GM12878 (cell line): Measurements from ENCODE around the gene KRTAP4-8.
"Not testable (repeated sequence)": the region's sequence is repeated elsewhere in the genome, so short reads cannot be mapped to it uniquely, and the experiment has no call there.

ENCODE experiments used
- BRCA1 ChIP-seq: IDR thresholded peaks from 2 replicates; pipeline ENCODE4 v1.6.1; 2011; ENCODE audit warnings: low read depth, low read length, improper control_type of control experiment
- CHD4 ChIP-seq: fragments of 200-600 bp; sonication (generic); IDR thresholded peaks from 2 replicates; pipeline ENCODE4 v1.6.1; 2016; ENCODE audit warnings: mild to moderate bottlenecking
- CREB1 ChIP-seq: IDR thresholded peaks from 2 replicates; pipeline ENCODE4 v1.6.1; 2012; ENCODE audit warnings: low read depth, mild to moderate bottlenecking, inconsistent platforms
- MYC ChIP-seq: IDR thresholded peaks from 2 replicates; pipeline ENCODE4 v1.6.1; 2011; ENCODE audit warnings: mild to moderate bottlenecking, low read length, moderate library complexity, inconsistent platforms; ENCODE audit not compliant: insufficient read depth, insufficient replicate concordance, insufficient read length, severe bottlenecking
- POU2F2 ChIP-seq: IDR thresholded peaks from 3 replicates; pipeline ENCODE4 v1.6.1; 2011; ENCODE audit warnings: low read depth, mild to moderate bottlenecking, low read length, borderline replicate concordance
- TCF12 ChIP-seq: IDR thresholded peaks from 2 replicates; pipeline ENCODE4 v1.6.1; 2011; ENCODE audit warnings: low read depth, mild to moderate bottlenecking, low read length

DNA sequence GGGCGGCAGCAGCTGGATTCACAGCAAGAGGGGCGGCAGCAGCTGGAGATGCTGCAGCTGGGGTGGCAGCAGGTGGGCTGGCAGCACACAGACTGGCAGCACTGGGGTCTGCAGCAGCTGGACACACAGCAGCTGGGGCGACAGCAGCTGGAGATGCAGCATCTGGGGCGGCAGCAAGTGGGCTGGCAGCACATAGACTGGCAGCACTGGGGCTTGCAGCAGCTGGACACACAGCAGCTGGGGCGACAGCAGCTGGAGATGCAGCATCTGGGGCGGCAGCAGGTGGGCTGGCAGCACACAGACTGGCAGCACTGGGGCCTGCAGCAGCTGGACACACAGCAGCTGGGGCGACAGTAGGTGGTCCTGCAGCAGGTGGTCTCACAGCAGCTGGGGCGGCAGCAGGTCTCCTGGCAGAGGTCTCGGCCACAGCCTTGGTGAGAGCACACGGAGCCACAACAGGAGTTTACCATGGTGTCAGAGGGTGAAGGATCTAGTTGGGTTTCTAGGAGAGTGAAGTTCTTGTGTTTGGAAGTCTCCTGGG is 20.0 kb upstream of the KRTAP4-8 start, which contains the start of gene KRTAP4-11:
- not testable (repeated sequence) for TF ChIP-seq TCF12, MYC, CHD4, BRCA1, POU2F2, CREB1
